ENCODE measurements around the gene SMPDL3B. TPM values are rescaled to one million over a fixed set of nuclear protein-coding genes. Genes with fewer than 3 reads are reported as not detected.
A peak's percentile ranks its signal among the peaks of the same experiment; 100 is the strongest.

The SMPDL3B gene
- total RNA-seq, 1 donor from 2014 or later, result not detected

- Mint-ChIP-seq H3K4me1 (peaks cover 20% of the 10 kb centered on the region), H3K36me3 (ENCODE audit: low read depth) (peaks cover 25% of the 10 kb centered on the region), H3K27me3 (no peaks in the 10 kb centered on the region), H3K9me3 (no peaks in the 10 kb centered on the region), H3K4me3 (peak overlapping the region; percentile 89), H3K27ac (peak overlapping the region; percentile 41)
- CTCF ChIA-PET, result interaction anchor here (1.2 to 3.9 kb wide), 2 partner anchors 18 to 103 kb away, joined by 3 to 13 read pairs; no protein-coding TSS in a partner anchor
- POLR2A ChIA-PET, result interaction anchor here (1.1 to 1.5 kb wide), 2 partner anchors 69 to 188 kb away, joined by 4 to 6 read pairs; partner anchors contain the start of gene STX12
- intact Hi-C loops (cut with micrococcal nuclease), result loop anchor here (5.0 kb wide), 1 partner anchor 104 kb away; no protein-coding TSS in a partner anchor
- ATAC-seq (ENCODE audit: low read depth), result no peak
- no peak for DNase-seq
- no peak for TF ChIP-seq CTCF (IDR thresholded peaks at IDR 0.05)
These were observed 26.2 kb downstream of the SMPDL3B start for GRCh38 chr1:27960762-27961645.

- Mint-ChIP-seq H3K9me3 (no peaks in the 10 kb centered on the region), H3K27me3 (no peaks in the 10 kb centered on the region), H3K36me3 (ENCODE audit: low read depth) (peaks cover 29% of the 10 kb centered on the region), H3K4me1 (peaks cover 20% of the 10 kb centered on the region), H3K4me3 (peak overlapping the region; percentile 89), H3K27ac (peak overlapping the region; percentile 41)
- no peak for TF ChIP-seq CTCF (IDR thresholded peaks at IDR 0.05)
- CTCF ChIA-PET, result interaction anchor here (1.2 to 3.9 kb wide), 2 partner anchors 18 to 104 kb away, joined by 3 to 13 read pairs; no protein-coding TSS in a partner anchor
- intact Hi-C loops (cut with micrococcal nuclease), result loop anchor here (5.0 kb wide), 1 partner anchor 104 kb away; no protein-coding TSS in a partner anchor
- DNase-seq (no peak), ATAC-seq (ENCODE audit: low read depth) (no peak)
- POLR2A ChIA-PET, result interaction anchor here (0.7 to 1.1 kb wide), 3 partner anchors 70 to 229 kb away, joined by 3 to 4 read pairs (median 4); no protein-coding TSS in a partner anchor
These were observed 26.9 kb downstream of the SMPDL3B start for GRCh38 chr1:27961646-27962221.

- CTCF ChIA-PET, result no interaction called here
- TF ChIP-seq CTCF (IDR thresholded peaks at IDR 0.05), result no peak
- POLR2A ChIA-PET, result no interaction called here
- Mint-ChIP-seq H3K27ac (no peak overlapping the region), H3K4me1 (peaks cover 20% of the 10 kb centered on the region), H3K27me3 (no peaks in the 10 kb centered on the region), H3K36me3 (ENCODE audit: low read depth) (peaks cover 45% of the 10 kb centered on the region), H3K9me3 (no peaks in the 10 kb centered on the region), H3K4me3 (no peak overlapping the region)
- intact Hi-C loops (cut with micrococcal nuclease), result loop anchor here (5.0 kb wide), 1 partner anchor 106 kb away; no protein-coding TSS in a partner anchor
- DNase-seq, result no peak
- no peak for ATAC-seq (ENCODE audit: low read depth)
These were observed 28.6 kb downstream of the SMPDL3B start for GRCh38 chr1:27963393-27963792.

- POLR2A ChIA-PET, result no interaction called here
- no peaks in the 10 kb centered on the region for H3K27me3 Mint-ChIP-seq
- no peaks in the 10 kb centered on the region for H3K9me3 Mint-ChIP-seq
- H3K4me1 Mint-ChIP-seq, result peaks cover 10% of the 10 kb centered on the region
- ATAC-seq (ENCODE audit: low read depth), result no peak
- no peak overlapping the region for H3K27ac Mint-ChIP-seq
- intact Hi-C loops (cut with micrococcal nuclease), result no loop called here
- no peak for TF ChIP-seq CTCF (IDR thresholded peaks at IDR 0.05)
- H3K36me3 Mint-ChIP-seq (ENCODE audit: low read depth), result peaks cover 59% of the 10 kb centered on the region
- no peak for DNase-seq
- H3K4me3 Mint-ChIP-seq, result no peak overlapping the region
- CTCF ChIA-PET, result no interaction called here
These were observed 31.8 kb downstream of the SMPDL3B start for GRCh38 chr1:27966402-27967105.

All from activated B cell treated with CpG ODN at 0.5 μM for 24 hours (primary cell).